Neuronal stem cell (in vitro differentiated cells): ENCODE data around the gene ADGB.

Source experiments
- DNase-seq: peaks from one replicate; pipeline ENCODE4 v3.0.0-alpha.2; 2013; ENCODE audit warnings: low spot score
- H2AFZ ChIP-seq: one replicate; pipeline ENCODE4 v1.6.1; 2013; ENCODE audit warnings: mild to moderate bottlenecking, low read length, inconsistent platforms
- H2AK5ac ChIP-seq: 2 replicates; pipeline ENCODE4 v1.6.1; 2013; ENCODE audit warnings: low read depth, mild to moderate bottlenecking, inconsistent platforms, low read length, moderate library complexity, mixed read lengths
- H2BK120ac ChIP-seq: 2 replicates; pipeline ENCODE4 v1.6.1; 2013; ENCODE audit warnings: low read depth, mild to moderate bottlenecking, inconsistent platforms, low read length, moderate library complexity, mixed read lengths
- H2BK12ac ChIP-seq: one replicate; pipeline ENCODE4 v1.6.1; 2013; ENCODE audit warnings: low read length, inconsistent platforms
- H2BK15ac ChIP-seq: 2 replicates; pipeline ENCODE4 v1.6.1; 2013; ENCODE audit warnings: mild to moderate bottlenecking, low read length, inconsistent platforms, mixed read lengths
- H2BK5ac ChIP-seq: one replicate; pipeline ENCODE4 v1.6.1; 2013; ENCODE audit warnings: inconsistent platforms, mild to moderate bottlenecking, low read length, moderate library complexity
- H3K14ac ChIP-seq: one replicate; pipeline ENCODE4 v1.6.1; 2013; ENCODE audit warnings: low read length, inconsistent platforms
- H3K18ac ChIP-seq: 2 replicates; pipeline ENCODE4 v1.6.1; 2013; ENCODE audit warnings: low read length, inconsistent platforms
- H3K23ac ChIP-seq: 2 replicates; pipeline ENCODE4 v1.6.1; 2013; ENCODE audit warnings: low read depth, mild to moderate bottlenecking, mixed read lengths, low read length, inconsistent platforms; ENCODE audit not compliant: poor library complexity
- H3K27ac ChIP-seq: replicated peaks from 3 replicates; pipeline ENCODE4 v1.5.1; 2013; ENCODE audit warnings: low read length, inconsistent platforms
- H3K27me3 ChIP-seq, 3 experiments: 2 replicates each; pipeline ENCODE4 v1.6.1; 2013; ENCODE audit warnings: low read length in 3 of 3, mild to moderate bottlenecking in 2 of 3, inconsistent platforms in 1 of 3, low read depth in 1 of 3, mixed read lengths in 1 of 3, moderate library complexity in 1 of 3; ENCODE audit not compliant: control insufficient read depth in 3 of 3, insufficient read depth in 3 of 3
- H3K36me3 ChIP-seq, 2 donors: replicated peaks in 1 of 2; 2 replicates each; pipeline ENCODE4 v1.6.1; 2013; ENCODE audit warnings: low read length in 2 of 2; ENCODE audit not compliant: control insufficient read depth in 2 of 2, insufficient read depth in 2 of 2
- H3K4ac ChIP-seq: 2 replicates; pipeline ENCODE4 v1.6.1; 2013; ENCODE audit warnings: inconsistent platforms, mild to moderate bottlenecking, low read length, moderate library complexity
- H3K4me1 ChIP-seq, 2 donors: 1 replicate in 1 of 2; 2 replicates in 1 of 2; pipeline ENCODE4 v1.6.1; 2013; ENCODE audit warnings: low read length in 2 of 2, low read depth in 1 of 2; ENCODE audit not compliant: control insufficient read depth in 2 of 2, insufficient read depth in 1 of 2
- H3K4me2 ChIP-seq: one replicate; pipeline ENCODE4 v1.6.1; 2013; ENCODE audit warnings: mild to moderate bottlenecking, low read length, inconsistent platforms; ENCODE audit not compliant: insufficient read depth, poor library complexity, severe bottlenecking
- H3K4me3 ChIP-seq, 2 donors: 2 replicates each; pipeline ENCODE4 v1.5.1; 2013; ENCODE audit warnings: low read length in 2 of 2, mild to moderate bottlenecking in 2 of 2, inconsistent platforms in 1 of 2, moderate library complexity in 1 of 2
- H3K79me1 ChIP-seq: one replicate; pipeline ENCODE4 v1.6.1; 2013; ENCODE audit warnings: low read depth, mild to moderate bottlenecking, inconsistent platforms, low read length, moderate library complexity
- H3K9ac ChIP-seq: one replicate; pipeline ENCODE4 v1.6.1; 2013; ENCODE audit warnings: mild to moderate bottlenecking, low read depth, low read length, inconsistent platforms; ENCODE audit not compliant: poor library complexity
- H3K9me3 ChIP-seq, 2 donors: replicated peaks in 1 of 2; 2 replicates each; pipeline versions ENCODE3 to v1.6.1; 2013; ENCODE audit warnings: low read length in 2 of 2, mild to moderate bottlenecking in 2 of 2, inconsistent platforms in 1 of 2, low read depth in 1 of 2, mixed read lengths in 1 of 2, moderate library complexity in 1 of 2; ENCODE audit not compliant: control insufficient read depth in 2 of 2, insufficient read depth in 1 of 2
- H4K8ac ChIP-seq: one replicate; pipeline ENCODE4 v1.6.1; 2013; ENCODE audit warnings: low read depth, mild to moderate bottlenecking, inconsistent platforms, low read length, moderate library complexity
- H4K91ac ChIP-seq: one replicate; pipeline ENCODE4 v1.6.1; 2013; ENCODE audit warnings: low read length, low read depth, mild to moderate bottlenecking, inconsistent platforms; ENCODE audit not compliant: poor library complexity
- WGBS, 2 donors: extraction: QIAGEN DNeasy Blood & Tissue Kit; methylation state at CpG; one replicate each; pipeline ENCODE4 v1.1.7; 2013; ENCODE audit warnings: missing lambda C conversion rate in 2 of 2, mixed read lengths in 1 of 2; ENCODE audit not compliant: insufficient read length in 2 of 2, insufficient replicate concordance in 1 of 2; ENCODE audit errors: extremely low coverage in 2 of 2; 5-methylcytosine and 5-hydroxymethylcytosine counted together

The ADGB gene

GRCh38 chr6:146827216-146827928, 228.6 kb downstream of the ADGB start:
- Histone ChIP-seq H3K4me3 (no peak overlapping the region), H3K14ac (no peak overlapping the region)
- WGBS, 2 donors = no CpG with 5 or more reads among the region's 4 CpGs

GRCh38 chr6:146829792-146830565, 231.2 kb downstream of the ADGB start:
- H3K79me1 ChIP-seq = no peaks in the 10 kb centered on the region
- H3K4me2 ChIP-seq = no peak overlapping the region
- no peaks in the 10 kb centered on the region for H3K9me3 ChIP-seq
- no peak overlapping the region for H3K4ac ChIP-seq
- H2BK120ac ChIP-seq = no peak overlapping the region
- H2BK5ac ChIP-seq = no peak overlapping the region
- no peak for DNase-seq
- H2AFZ ChIP-seq = no peak overlapping the region
- H4K91ac ChIP-seq = no peak overlapping the region
- no peak overlapping the region for H3K23ac ChIP-seq
- H2AK5ac ChIP-seq = no peak overlapping the region
- no peak overlapping the region for H4K8ac ChIP-seq
- no peak overlapping the region for H3K4me3 ChIP-seq
- H3K27ac ChIP-seq = no peak overlapping the region
- H3K4me1 ChIP-seq = no peaks in the 10 kb centered on the region
- no peak overlapping the region for H3K14ac ChIP-seq
- no peak overlapping the region for H3K18ac ChIP-seq
- no peak overlapping the region for H3K9ac ChIP-seq
- no peak overlapping the region for H2BK12ac ChIP-seq
- no peak overlapping the region for H2BK15ac ChIP-seq
- H3K36me3 ChIP-seq = no peaks in the 10 kb centered on the region
- WGBS, 2 donors = no CpG with 5 or more reads among the region's 1 CpG
- H3K27me3 ChIP-seq = no peaks in the 10 kb centered on the region

More at GRCh38 chr6:146827216-146827928, 228.6 kb downstream of the ADGB start:
- H2BK5ac ChIP-seq = no peak overlapping the region
- no peak overlapping the region for H2BK12ac ChIP-seq
- H4K8ac ChIP-seq = no peak overlapping the region
- no peak overlapping the region for H2BK120ac ChIP-seq
- no peaks in the 10 kb centered on the region for H3K4me1 ChIP-seq
- no peak overlapping the region for H3K4me2 ChIP-seq
- no peak overlapping the region for H2AK5ac ChIP-seq
- H2BK15ac ChIP-seq = no peak overlapping the region
- no peak overlapping the region for H3K9ac ChIP-seq
- no peaks in the 10 kb centered on the region for H3K9me3 ChIP-seq
- no peak overlapping the region for H3K27ac ChIP-seq
- no peak overlapping the region for H3K18ac ChIP-seq
- DNase-seq = no peak
- no peaks in the 10 kb centered on the region for H3K27me3 ChIP-seq
- H3K23ac ChIP-seq = no peak overlapping the region
- H2AFZ ChIP-seq = no peak overlapping the region
- no peaks in the 10 kb centered on the region for H3K36me3 ChIP-seq
- H4K91ac ChIP-seq = no peak overlapping the region
- no peaks in the 10 kb centered on the region for H3K79me1 ChIP-seq
- H3K4ac ChIP-seq = no peak overlapping the region

DNA sequence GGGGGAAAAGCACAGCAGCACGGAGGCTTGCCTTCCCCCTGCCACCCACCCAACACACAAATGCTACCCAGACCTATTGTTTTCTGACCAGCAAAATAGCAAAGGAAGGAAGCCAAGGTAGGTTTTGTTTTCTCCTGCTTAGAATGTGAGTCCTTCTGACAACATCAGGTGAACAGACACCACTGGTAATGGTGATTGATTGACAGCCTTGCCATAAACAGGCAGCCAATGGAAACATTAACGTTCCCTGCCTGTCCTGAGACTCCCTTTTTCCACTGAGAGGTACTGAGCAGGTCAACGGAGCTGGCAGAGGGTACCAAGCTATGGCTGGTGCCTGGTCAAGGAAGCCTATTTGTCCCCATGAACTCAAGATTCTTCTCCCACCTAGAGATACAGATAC, 234.4 kb downstream of the ADGB start:
- no peak overlapping the region for H3K4me2 ChIP-seq
- no peak overlapping the region for H3K4me3 ChIP-seq
- H3K23ac ChIP-seq = no peak overlapping the region
- H3K36me3 ChIP-seq = no peaks in the 10 kb centered on the region
- H3K18ac ChIP-seq = no peak overlapping the region
- H3K4me1 ChIP-seq = no peaks in the 10 kb centered on the region
- H3K14ac ChIP-seq = no peak overlapping the region
- H3K9me3 ChIP-seq = no peaks in the 10 kb centered on the region
- H3K27ac ChIP-seq = no peak overlapping the region
- no peak overlapping the region for H4K8ac ChIP-seq
- H3K27me3 ChIP-seq = no peaks in the 10 kb centered on the region
- H3K79me1 ChIP-seq = no peaks in the 10 kb centered on the region
- WGBS, 2 donors = no CpG with 5 or more reads among the region's 3 CpGs
- H2BK5ac ChIP-seq = no peak overlapping the region
- no peak overlapping the region for H2BK15ac ChIP-seq
- no peak overlapping the region for H3K4ac ChIP-seq
- no peak overlapping the region for H4K91ac ChIP-seq
- no peak overlapping the region for H2BK120ac ChIP-seq
- no peak overlapping the region for H3K9ac ChIP-seq
- no peak overlapping the region for H2AFZ ChIP-seq
- H2BK12ac ChIP-seq = no peak overlapping the region
- DNase-seq = no peak
- H2AK5ac ChIP-seq = no peak overlapping the region

GRCh38 chr6:146840216-146840615, 241.4 kb downstream of the ADGB start:
- Histone ChIP-seq H3K4ac (no peak overlapping the region), H3K79me1 (no peaks in the 10 kb centered on the region), H2AFZ (no peak overlapping the region), H2BK12ac (no peak overlapping the region), H4K91ac (no peak overlapping the region), H3K27me3 (no peaks in the 10 kb centered on the region), H2AK5ac (no peak overlapping the region), H3K18ac (no peak overlapping the region), H2BK15ac (no peak overlapping the region), H3K23ac (no peak overlapping the region), H2BK5ac (no peak overlapping the region), H3K9me3 (no peaks in the 10 kb centered on the region), H3K4me1 (no peaks in the 10 kb centered on the region), H3K4me2 (no peak overlapping the region), H3K9ac (no peak overlapping the region), H4K8ac (no peak overlapping the region), H2BK120ac (no peak overlapping the region), H3K14ac (no peak overlapping the region), H3K27ac (no peak overlapping the region), H3K36me3 (no peaks in the 10 kb centered on the region), H3K4me3 (no peak overlapping the region)
- WGBS, 2 donors = no CpG with 5 or more reads among the region's 1 CpG
- no peak for DNase-seq
